GM10266 (cell line): ENCODE measurements around the gene LIPK.
"Not testable (repeated sequence)": the region's sequence is repeated elsewhere in the genome, so short reads cannot be mapped to it uniquely, and the experiment has no call there.

Experiments used
- DNase-seq: peaks from one replicate; pipeline ENCODE4 v3.0.0; 2012; ENCODE audit errors: extremely low spot score
- CTCF ChIP-seq: IDR thresholded peaks from 2 replicates; pipeline ENCODE4 v1.5.1; 2012; ENCODE audit warnings: mild to moderate bottlenecking, low read depth; ENCODE audit not compliant: control insufficient read depth, insufficient read depth; ENCODE audit errors: missing control alignments

Gene LIPK

GRCh38 chr10:88705958-88706357 is at the start of gene LIPK:
Gene LIPK, plus strand, starts transcription at chr10:88706249. Its CDS starts 18,295 bp downstream, at chr10:88724544.
- TF ChIP-seq CTCF, result no peak
- DNase-seq, result no peak

- no peak for TF ChIP-seq CTCF
- no peak for DNase-seq
Observed at GRCh38 chr10:88657901-88658300, 48.1 kb upstream of the LIPK start.

- no peak for DNase-seq
- TF ChIP-seq CTCF, result no peak
Observed at GRCh38 chr10:88659725-88660597, 46.1 kb upstream of the LIPK start.

GRCh38 chr10:88660598-88660884 is 45.5 kb upstream of the LIPK start:
- no peak for DNase-seq
- TF ChIP-seq CTCF, result no peak

GRCh38 chr10:88661018-88661417 is 45.0 kb upstream of the LIPK start:
- no peak for DNase-seq
- no peak for TF ChIP-seq CTCF

- no peak for DNase-seq
- TF ChIP-seq CTCF, result no peak
Observed at GRCh38 chr10:88661577-88661976, 44.5 kb upstream of the LIPK start.

GRCh38 chr10:88663153-88663552 is 42.9 kb upstream of the LIPK start:
- not testable (repeated sequence) for DNase-seq

GRCh38 chr10:88664142-88664541 is 41.9 kb upstream of the LIPK start, which contains the start of gene LIPF:
Gene LIPF, plus strand, starts transcription at chr10:88664442. Its CDS starts 2,856 bp downstream, at chr10:88667298.
- no peak for TF ChIP-seq CTCF
- DNase-seq, result no peak
